HG02610 (cell line): Measurements from ENCODE around the gene PRR4.

Experiments
- ATAC-seq: cut with Tn5 transposase; IDR thresholded peaks from one replicate; pipeline ENCODE4 v1.9.1; 2021; ENCODE audit warnings: mild to moderate bottlenecking, moderate library complexity; ENCODE audit not compliant: unreplicated experiment

PRR4 gene

DNA sequence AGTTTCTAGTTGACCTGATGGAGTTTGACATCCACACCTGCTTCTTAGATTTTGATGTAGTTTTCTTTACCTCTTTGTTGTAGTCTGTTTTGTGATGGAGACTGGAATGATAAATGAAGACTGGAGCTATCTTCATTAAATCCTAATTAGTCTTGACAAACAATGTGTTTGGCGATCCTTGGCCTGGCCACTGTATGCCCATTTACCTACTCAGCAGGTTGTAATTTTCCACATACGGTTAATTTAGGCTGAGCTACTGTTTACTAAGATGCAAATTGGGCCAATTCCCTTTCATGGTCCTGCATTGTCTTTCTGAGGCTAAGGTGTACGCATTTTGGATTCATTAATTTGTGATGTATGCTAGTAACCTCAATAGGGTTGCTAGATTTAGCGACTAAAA lies 46.7 kb downstream of the PRR4 start, which contains the start of gene TAS2R7:
TAS2R7 (minus strand) TSS at position 41 of the 400 bp plus-strand sequence. CDS start 57 bp downstream, outside the sequence.
- ATAC-seq, result no peak

GRCh38 chr12:10801741-10802140 lies 47.5 kb downstream of the PRR4 start:
- ATAC-seq, result no peak
